ENCODE results near the gene RRAS2. TPM values are rescaled to one million over a fixed set of nuclear protein-coding genes. Genes with fewer than 3 reads are reported as not detected.
A peak's percentile ranks its signal among the peaks of the same experiment; 100 is the strongest.

The RRAS2 gene
- total and polyA plus RNA-seq, 4 donors = 21.2 to 73.5 (median 35.0) TPM

DNA sequence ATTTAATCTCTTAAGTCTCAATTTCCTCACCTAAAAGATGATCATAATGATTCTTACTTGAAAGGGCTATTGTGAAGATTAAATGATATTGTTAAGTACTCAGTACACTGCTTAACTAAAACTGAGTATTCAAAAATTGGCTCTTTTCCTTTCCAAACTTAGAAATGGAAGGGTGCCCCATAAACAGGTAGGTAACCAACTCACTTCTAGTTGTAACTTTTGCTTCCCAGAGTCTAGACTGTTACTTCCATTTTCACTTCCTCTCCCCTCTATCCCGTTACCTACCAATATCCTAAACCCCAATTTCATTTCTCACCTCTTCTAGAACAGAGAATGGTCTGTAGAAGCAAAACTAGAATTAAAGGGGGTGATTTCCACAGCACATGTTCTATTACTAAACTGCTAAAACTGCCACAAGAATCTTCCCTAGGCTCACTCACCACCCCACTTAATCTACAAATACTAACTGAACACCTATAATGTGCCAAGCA lies 50.0 kb downstream of the RRAS2 start:
- TF ChIP-seq, protein P1, sequence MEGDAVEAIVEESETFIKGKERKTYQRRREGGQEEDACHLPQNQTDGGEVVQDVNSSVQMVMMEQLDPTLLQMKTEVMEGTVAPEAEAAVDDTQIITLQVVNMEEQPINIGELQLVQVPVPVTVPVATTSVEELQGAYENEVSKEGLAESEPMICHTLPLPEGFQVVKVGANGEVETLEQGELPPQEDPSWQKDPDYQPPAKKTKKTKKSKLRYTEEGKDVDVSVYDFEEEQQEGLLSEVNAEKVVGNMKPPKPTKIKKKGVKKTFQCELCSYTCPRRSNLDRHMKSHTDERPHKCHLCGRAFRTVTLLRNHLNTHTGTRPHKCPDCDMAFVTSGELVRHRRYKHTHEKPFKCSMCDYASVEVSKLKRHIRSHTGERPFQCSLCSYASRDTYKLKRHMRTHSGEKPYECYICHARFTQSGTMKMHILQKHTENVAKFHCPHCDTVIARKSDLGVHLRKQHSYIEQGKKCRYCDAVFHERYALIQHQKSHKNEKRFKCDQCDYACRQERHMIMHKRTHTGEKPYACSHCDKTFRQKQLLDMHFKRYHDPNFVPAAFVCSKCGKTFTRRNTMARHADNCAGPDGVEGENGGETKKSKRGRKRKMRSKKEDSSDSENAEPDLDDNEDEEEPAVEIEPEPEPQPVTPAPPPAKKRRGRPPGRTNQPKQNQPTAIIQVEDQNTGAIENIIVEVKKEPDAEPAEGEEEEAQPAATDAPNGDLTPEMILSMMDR (IDR thresholded peaks at IDR 0.05; ENCODE audit: control extremely low read depth, extremely low read depth) = no peak
- 57 to 68% methylated on average over 1 of the region's 1 CpG for WGBS, 2 donors
- H3K27ac ChIP-seq (ENCODE audit: low read depth in 1 of 2, low read length in 1 of 2) = no peak overlapping the region
- H3K27me3 ChIP-seq (ENCODE audit: control insufficient read depth in 3 of 3, insufficient read depth in 3 of 3, low read length in 2 of 3) = no peaks in the 10 kb centered on the region
- no peaks in the 10 kb centered on the region for H3K9me3 ChIP-seq (ENCODE audit: control insufficient read depth in 4 of 4, insufficient read depth in 3 of 4, low read length in 3 of 4)
- H3K9ac ChIP-seq (ENCODE audit: insufficient read depth in 1 of 2, low read length in 2 of 2) = no peak overlapping the region
- H3K4me3 ChIP-seq = no peak overlapping the region
- H3K36me3 ChIP-seq (ENCODE audit: control insufficient read depth in 4 of 4, insufficient read depth in 4 of 4, low read length in 4 of 4) = no peaks in the 10 kb centered on the region
- DNase-seq = no peak
- no peak for ATAC-seq (ENCODE audit: insufficient read depth, low FRiP score)
- peaks cover 0 to 15% (median 6%) of the 10 kb centered on the region in 5 donors for H3K4me1 ChIP-seq (ENCODE audit: control insufficient read depth in 5 of 5, insufficient read depth in 5 of 5, low read length in 5 of 5)

GRCh38 chr11:14308114-14308896 lies 50.7 kb downstream of the RRAS2 start:
- H3K4me1 ChIP-seq (ENCODE audit: control insufficient read depth in 5 of 5, insufficient read depth in 5 of 5, low read length in 5 of 5) = peaks cover 0 to 15% (median 4%) of the 10 kb centered on the region in 5 donors
- ATAC-seq (ENCODE audit: insufficient read depth, low FRiP score) = peak; percentile 35

DNA sequence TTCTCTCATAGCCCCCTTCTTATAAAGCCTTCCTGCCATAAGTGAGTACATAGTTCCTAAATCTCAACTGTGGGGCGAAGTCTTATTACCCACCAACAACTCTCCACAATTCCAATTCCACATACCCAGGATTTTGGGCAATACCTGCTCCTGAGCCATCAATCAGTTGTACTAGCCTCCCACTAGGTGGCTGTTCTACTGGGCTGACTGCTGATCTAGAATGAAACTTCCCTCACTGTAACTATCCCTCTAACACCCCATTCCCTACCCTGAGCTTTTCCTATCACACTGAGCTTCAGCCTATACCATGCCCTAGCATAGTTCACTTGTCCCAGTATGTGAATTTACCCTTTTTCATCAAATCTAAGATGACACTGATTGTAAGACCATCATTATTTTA lies 52.5 kb downstream of the RRAS2 start:
- TF ChIP-seq, protein P1 (IDR thresholded peaks at IDR 0.05; ENCODE audit: control extremely low read depth, extremely low read depth) = no peak
- Histone ChIP-seq H3K9ac (ENCODE audit: insufficient read depth in 1 of 2, low read length in 2 of 2) (no peak overlapping the region), H3K36me3 (ENCODE audit: control insufficient read depth in 4 of 4, insufficient read depth in 4 of 4, low read length in 4 of 4) (no peaks in the 10 kb centered on the region), H3K27me3 (ENCODE audit: control insufficient read depth in 3 of 3, insufficient read depth in 3 of 3, low read length in 2 of 3) (no peaks in the 10 kb centered on the region), H3K4me3 (no peak overlapping the region), H3K27ac (ENCODE audit: low read depth in 1 of 2, low read length in 1 of 2) (no peak overlapping the region), H3K9me3 (ENCODE audit: control insufficient read depth in 4 of 4, insufficient read depth in 3 of 4, low read length in 3 of 4) (no peaks in the 10 kb centered on the region), H3K4me1 (ENCODE audit: control insufficient read depth in 5 of 5, insufficient read depth in 5 of 5, low read length in 5 of 5) (peaks cover 0 to 15% (median 4%) of the 10 kb centered on the region in 5 donors)
- WGBS, 2 donors = 94 to 95% methylated on average over 1 of the region's 1 CpG
- DNase-seq (no peak), ATAC-seq (ENCODE audit: insufficient read depth, low FRiP score) (no peak)

More at GRCh38 chr11:14308114-14308896, 50.7 kb downstream of the RRAS2 start:
- 25% methylated on average over 5 of the region's 5 CpGs for WGBS, 2 donors
- no peaks in the 10 kb centered on the region for H3K27me3 ChIP-seq (ENCODE audit: control insufficient read depth in 3 of 3, insufficient read depth in 3 of 3, low read length in 2 of 3)
- peak overlapping the region in 1 of 2 donors; percentile 40 for H3K9ac ChIP-seq (ENCODE audit: insufficient read depth in 1 of 2, low read length in 2 of 2)
- no peaks in the 10 kb centered on the region for H3K9me3 ChIP-seq (ENCODE audit: control insufficient read depth in 4 of 4, insufficient read depth in 3 of 4, low read length in 3 of 4)
- peak in 2 of 3 donors; percentile 54 to 67 for DNase-seq
- no peaks in the 10 kb centered on the region for H3K36me3 ChIP-seq (ENCODE audit: control insufficient read depth in 4 of 4, insufficient read depth in 4 of 4, low read length in 4 of 4)
- H3K27ac ChIP-seq (ENCODE audit: low read depth in 1 of 2, low read length in 1 of 2) = no peak overlapping the region
- TF ChIP-seq, protein P1 (IDR thresholded peaks at IDR 0.05; ENCODE audit: control extremely low read depth, extremely low read depth) = no peak
- H3K4me3 ChIP-seq = no peak overlapping the region
